B cell (primary cell): Measurements from ENCODE around the gene WBP4. TPM values are rescaled to one million over a fixed set of nuclear protein-coding genes. Genes with fewer than 3 reads are reported as not detected.

ENCODE experiments used
- ATAC-seq: fragments of 200-7000 bp; cut with Tn5 transposase; one replicate; pipeline ENCODE4 v1.10.0; 2021; ENCODE audit warnings: low read depth, mild to moderate bottlenecking, moderate number of reproducible peaks, moderate library complexity
- CTCF ChIA-PET: fragments of 350-600 bp; sonication (Branson Sonifier 250); formaldehyde crosslinking; loops from one replicate; lab custom pipeline; 2021; ENCODE audit warnings: antibody characterized with exemption, inconsistent platforms; lab: Charles Lee
- POLR2A ChIA-PET: fragments of 350-600 bp; sonication (Branson Sonifier 250); formaldehyde crosslinking; loops from one replicate; lab custom pipeline; 2021; ENCODE audit warnings: antibody characterized with exemption; lab: Charles Lee
- DNase-seq: peaks from one replicate; pipeline ENCODE4 v3.0.0; 2013
- H2AFZ ChIP-seq: 2 replicates; pipeline ENCODE4 v1.6.1; 2012; ENCODE audit warnings: mild to moderate bottlenecking, low read depth, low read length; ENCODE audit not compliant: insufficient read depth, poor library complexity, severe bottlenecking
- H3K27ac ChIP-seq, 2 donors: 1 replicate in 1 of 2; 2 replicates in 1 of 2; pipeline ENCODE4 v1.5.1; 2012 to 2013; ENCODE audit warnings: low read length in 2 of 2, mild to moderate bottlenecking in 2 of 2, moderate library complexity in 1 of 2
- H3K27me3 ChIP-seq, 4 experiments: fragments of 200-600 bp in 1 of 4; sonication (generic) in 1 of 4; replicated peaks in 1 of 4; 1 replicate in 2 of 4; 2 replicates in 2 of 4; pipeline versions ENCODE4 v1.6.1 to v1.7.0; 2013 to 2016; ENCODE audit warnings: low read length in 3 of 4, mild to moderate bottlenecking in 2 of 4, mixed read lengths in 1 of 4, moderate library complexity in 1 of 4; ENCODE audit not compliant: insufficient read depth in 4 of 4, control insufficient read depth in 3 of 4; ENCODE audit errors: control extremely low read depth in 1 of 4
- H3K36me3 ChIP-seq, 2 experiments: replicated peaks in 1 of 2; 1 replicate in 1 of 2; 2 replicates in 1 of 2; pipeline versions ENCODE4 v1.6.1 to v1.7.1; 2013; ENCODE audit warnings: low read length in 1 of 2; ENCODE audit not compliant: insufficient read depth in 2 of 2, control insufficient read depth in 1 of 2; ENCODE audit errors: control extremely low read depth in 1 of 2, extremely low read depth in 1 of 2
- H3K4me1 ChIP-seq, 2 donors: fragments of 200-600 bp in 1 of 2; sonication (generic) in 1 of 2; 1 replicate in 1 of 2; 2 replicates in 1 of 2; pipeline versions ENCODE4 v1.5.1 to v1.6.1; 2013 to 2017; ENCODE audit warnings: low read length in 2 of 2; ENCODE audit not compliant: control insufficient read depth in 2 of 2, insufficient read depth in 2 of 2
- H3K4me2 ChIP-seq: replicated peaks from 2 replicates; pipeline ENCODE3; 2012; ENCODE audit warnings: mild to moderate bottlenecking, low read depth, low read length; ENCODE audit not compliant: poor library complexity, severe bottlenecking
- H3K4me3 ChIP-seq, 5 experiments: fragments of 200-600 bp in 1 of 5; sonication (generic) in 1 of 5; 1 replicate in 3 of 5; 2 replicates in 2 of 5; pipeline versions ENCODE4 v1.5.1 to v1.7.0; 2011 to 2016; ENCODE audit warnings: low read length in 4 of 5, mild to moderate bottlenecking in 4 of 5, low read depth in 2 of 5, control low read depth in 1 of 5, moderate library complexity in 1 of 5; ENCODE audit not compliant: insufficient read depth in 1 of 5; ENCODE audit errors: control extremely low read depth in 1 of 5, extremely low read depth in 1 of 5
- H3K79me2 ChIP-seq: fragments of 200-600 bp; sonication (generic); one replicate; pipeline ENCODE4 v1.6.0; 2016; ENCODE audit warnings: low read length; ENCODE audit not compliant: control insufficient read depth, insufficient read depth
- H3K9ac ChIP-seq: fragments of 200-600 bp; sonication (generic); 2 replicates; pipeline ENCODE4 v1.6.1; 2017; ENCODE audit warnings: mild to moderate bottlenecking, low read length, moderate library complexity
- H3K9me3 ChIP-seq, 3 donors: one replicate each; pipeline versions ENCODE4 v1.6.1 to v1.7.1; 2013; ENCODE audit warnings: low read length in 2 of 3; ENCODE audit not compliant: control insufficient read depth in 2 of 3, insufficient read depth in 1 of 3; ENCODE audit errors: control extremely low read depth in 1 of 3
- H4K20me1 ChIP-seq: 2 replicates; pipeline ENCODE4 v1.6.0; 2012; ENCODE audit warnings: mild to moderate bottlenecking, low read length; ENCODE audit not compliant: insufficient read depth, control insufficient read depth, poor library complexity, severe bottlenecking
- H3K27ac Mint-ChIP-seq: one replicate; pipeline ENCODE4 v1.8.0; 2021; ENCODE audit warnings: mixed read lengths
- H3K27me3 Mint-ChIP-seq: one replicate; pipeline ENCODE4 v1.8.0; 2021; ENCODE audit warnings: mixed read lengths
- H3K4me1 Mint-ChIP-seq: one replicate; pipeline ENCODE4 v1.8.0; 2021; ENCODE audit warnings: mixed read lengths
- H3K4me3 Mint-ChIP-seq: one replicate; pipeline ENCODE4 v1.8.0; 2021; ENCODE audit warnings: mixed read lengths
- H3K9me3 Mint-ChIP-seq: one replicate; pipeline ENCODE4 v1.8.0; 2022; ENCODE audit warnings: mixed read lengths; ENCODE audit not compliant: insufficient read depth
- CTCF ChIP-seq: fragments of 200-600 bp; IDR thresholded peaks from one replicate; pipeline ENCODE4 v1.8.0; 2022; ENCODE audit warnings: antibody characterized with exemption, mild to moderate bottlenecking
- EZH2 ChIP-seq: IDR thresholded peaks from 2 replicates; pipeline ENCODE4 v1.6.1; 2012; ENCODE audit warnings: borderline replicate concordance, low read depth, mild to moderate bottlenecking, moderate library complexity, low read length; ENCODE audit not compliant: insufficient read depth, poor library complexity, severe bottlenecking
- WGBS: methylation state at CpG from one replicate; pipeline ENCODE4 v1.1.5; 2013; ENCODE audit warnings: missing lambda C conversion rate; ENCODE audit not compliant: insufficient coverage; 5-methylcytosine and 5-hydroxymethylcytosine counted together
- intact Hi-C: fragments of 100-400 bp; cut with micrococcal nuclease; formaldehyde crosslinking; loops from one replicate; pipeline ENCODE4 v1.10.0; 2022
- polyA plus RNA-seq: library from polyadenylated mRNA; depleted of rRNA; stranded (reverse); fragments of >200 nt; gene quantifications from 2 replicates; pipeline ENCODE4 v1.2.3, GENCODE V29; 2012
- total RNA-seq, 2 donors: library from RNA; stranded (reverse); fragments of 120-200 nt in 1 of 2; gene quantifications; 1 replicate in 1 of 2; 2 replicates in 1 of 2; pipeline versions ENCODE4 v1.2.3 to v1.2.4, GENCODE V29; 2013 to 2022

Gene WBP4
- total and polyA plus RNA-seq, 2 donors (not counting 1 experiment from before 2014, with no cell fraction given): 1.8 to 10.4 TPM

- ATAC-seq: no peak
- no peaks in the 10 kb centered on the region for H3K36me3 ChIP-seq
- Mint-ChIP-seq H3K9me3 (no peaks in the 10 kb centered on the region), H3K27ac (no peak overlapping the region), H3K27me3 (no peaks in the 10 kb centered on the region), H3K4me3 (no peak overlapping the region), H3K4me1 (no peaks in the 10 kb centered on the region)
- H4K20me1 ChIP-seq: no peaks in the 10 kb centered on the region
- ChIA-PET CTCF (no interaction called here), POLR2A (no interaction called here)
- H3K9ac ChIP-seq: no peak overlapping the region
- no peaks in the 10 kb centered on the region for H3K79me2 ChIP-seq
- 95% methylated on average over 14 of the region's 15 CpGs for WGBS
- H2AFZ ChIP-seq: no peak overlapping the region
- intact Hi-C loops: no loop called here
- DNase-seq: no peak
- peaks cover 0 to 4% (median 0%) of the 10 kb centered on the region in 3 donors for H3K9me3 ChIP-seq
- H3K4me3 ChIP-seq: no peak overlapping the region
- no peak overlapping the region for H3K4me2 ChIP-seq
- no peaks in the 10 kb centered on the region for H3K27me3 ChIP-seq
- no peaks in the 10 kb centered on the region for H3K4me1 ChIP-seq
- TF ChIP-seq CTCF (no peak), EZH2 (no peak)
- no peak overlapping the region for H3K27ac ChIP-seq
These were observed 45.8 kb downstream of the WBP4 start for GRCh38 chr13:41107104-41107571.

- WGBS: 93% methylated on average over 6 of the region's 7 CpGs
- Histone ChIP-seq H2AFZ (no peak overlapping the region), H3K79me2 (no peaks in the 10 kb centered on the region), H3K27me3 (no peaks in the 10 kb centered on the region), H3K4me3 (no peak overlapping the region), H3K27ac (no peak overlapping the region), H3K4me2 (no peak overlapping the region), H3K36me3 (no peaks in the 10 kb centered on the region), H3K4me1 (no peaks in the 10 kb centered on the region), H3K9me3 (peaks cover 0 to 4% (median 0%) of the 10 kb centered on the region in 3 donors), H3K9ac (no peak overlapping the region), H4K20me1 (no peaks in the 10 kb centered on the region)
- POLR2A ChIA-PET: no interaction called here
- H3K9me3 Mint-ChIP-seq: no peaks in the 10 kb centered on the region
- no peaks in the 10 kb centered on the region for H3K27me3 Mint-ChIP-seq
- H3K4me1 Mint-ChIP-seq: no peaks in the 10 kb centered on the region
- H3K27ac Mint-ChIP-seq: no peak overlapping the region
- DNase-seq (no peak), ATAC-seq (no peak)
- intact Hi-C loops: no loop called here
- CTCF ChIA-PET: no interaction called here
- no peak overlapping the region for H3K4me3 Mint-ChIP-seq
- TF ChIP-seq EZH2 (no peak), CTCF (no peak)
These were observed 46.3 kb downstream of the WBP4 start for GRCh38 chr13:41107584-41108014.
